HG02840 (cell line): Measurements from ENCODE around the gene MYBPC3.
A peak's percentile ranks its signal among the peaks of the same experiment; 100 is the strongest.

Experiments used
- ATAC-seq: cut with Tn5 transposase; IDR thresholded peaks from one replicate; pipeline ENCODE4 v1.9.1; 2021; ENCODE audit warnings: mild to moderate bottlenecking, moderate library complexity, moderate number of reproducible peaks; ENCODE audit not compliant: unreplicated experiment, low FRiP score

MYBPC3 gene

DNA sequence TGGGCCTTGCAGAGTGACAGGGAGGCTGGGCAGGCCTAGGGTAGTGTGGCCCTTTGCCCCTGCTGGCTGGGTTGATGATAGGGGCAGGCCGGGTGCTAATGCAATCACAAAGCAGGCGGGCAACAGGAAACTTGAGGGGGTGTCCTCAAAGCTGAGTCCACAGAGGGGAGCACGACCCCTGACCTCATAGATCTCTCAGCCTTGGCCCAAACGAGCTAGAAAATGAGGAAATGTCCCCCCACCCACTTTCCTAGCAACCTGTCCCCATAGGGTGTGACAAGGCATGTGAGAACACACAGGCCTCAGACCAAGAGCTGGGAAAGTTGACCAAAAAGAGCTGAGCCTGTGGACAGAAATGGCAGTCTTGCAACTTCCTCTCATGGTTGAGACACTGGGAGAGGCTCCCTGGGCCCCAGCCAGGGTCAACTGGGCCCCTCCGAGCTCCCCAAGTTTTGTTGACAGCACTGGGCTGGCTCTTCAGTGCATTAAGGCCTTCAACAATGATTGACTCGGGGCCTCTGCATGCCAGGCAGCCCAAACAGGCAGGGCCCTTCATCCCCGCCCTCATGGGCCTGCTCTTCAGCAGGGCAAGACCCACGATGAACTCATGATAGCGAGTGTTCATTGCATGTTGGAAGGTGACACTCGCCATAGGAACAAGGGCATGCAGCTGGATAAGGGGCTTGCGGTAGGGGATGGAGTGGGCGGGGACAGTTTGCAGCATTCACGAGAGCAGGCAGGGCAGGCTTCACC lies 35.6 kb upstream of the MYBPC3 start:
- ATAC-seq, result no peak

GRCh38 chr11:47384498-47384897 lies 32.0 kb upstream of the MYBPC3 start:
- ATAC-seq, result no peak

GRCh38 chr11:47383071-47383470 lies 30.6 kb upstream of the MYBPC3 start:
- ATAC-seq, result no peak

GRCh38 chr11:47380078-47380477 lies 27.6 kb upstream of the MYBPC3 start:
- ATAC-seq, result no peak

DNA sequence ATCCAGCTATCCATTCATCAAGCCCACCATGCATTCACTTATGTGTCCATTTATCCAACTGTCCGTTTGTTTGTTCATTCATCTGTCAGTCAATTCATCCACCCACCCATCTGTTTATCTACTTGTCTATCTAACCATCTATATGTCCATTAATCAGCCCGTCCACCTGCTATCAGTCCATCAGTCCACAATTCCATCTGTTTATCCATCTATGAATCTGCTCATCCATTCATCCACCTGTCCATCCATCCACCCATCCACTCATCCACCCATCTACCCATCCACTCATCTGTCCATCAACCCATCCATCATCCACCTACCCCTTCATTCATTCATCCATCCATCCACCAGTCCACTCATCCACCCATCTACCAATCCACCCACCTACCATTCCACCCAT lies 26.8 kb upstream of the MYBPC3 start:
- no peak for ATAC-seq

- no peak for ATAC-seq
Measured at GRCh38 chr11:47378836-47379170, 26.3 kb upstream of the MYBPC3 start.

- peak; percentile 75 for ATAC-seq
Measured at GRCh38 chr11:47378010-47378835, 25.7 kb upstream of the MYBPC3 start, which contains the start of gene SPI1. Gene SPI1 (minus strand): TSS chr11:47378547. CDS start chr11:47378353, 194 bp downstream.

DNA sequence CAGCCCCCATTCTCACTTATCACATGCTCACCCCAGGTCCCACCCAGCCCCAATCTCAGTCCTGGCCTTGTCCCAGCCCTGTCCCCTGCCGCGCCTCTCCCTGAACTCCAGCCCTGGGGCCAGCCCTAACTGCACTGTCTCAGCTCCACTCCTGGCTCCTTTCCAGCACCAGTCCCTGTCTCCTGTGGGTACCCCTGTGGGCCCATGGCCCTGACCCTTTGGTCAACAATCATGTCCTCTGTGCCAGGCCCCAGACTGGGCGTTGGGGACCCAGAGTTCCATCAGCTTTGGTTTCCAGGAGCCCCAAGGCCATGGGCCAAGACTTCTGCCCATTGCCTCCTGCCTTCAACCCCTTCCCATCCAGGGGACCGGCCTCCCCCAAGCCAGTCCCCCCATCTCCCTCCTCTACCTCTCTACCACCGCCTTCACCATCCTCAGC lies 25.1 kb upstream of the MYBPC3 start:
- no peak for ATAC-seq

- ATAC-seq, result no peak
Measured at GRCh38 chr11:47376525-47377371, 24.2 kb upstream of the MYBPC3 start.

- no peak for ATAC-seq
Measured at GRCh38 chr11:47376107-47376524, 23.6 kb upstream of the MYBPC3 start.

- ATAC-seq, result no peak
Measured at GRCh38 chr11:47375546-47376085, 23.1 kb upstream of the MYBPC3 start.

GRCh38 chr11:47375020-47375419 lies 22.5 kb upstream of the MYBPC3 start:
- no peak for ATAC-seq

DNA sequence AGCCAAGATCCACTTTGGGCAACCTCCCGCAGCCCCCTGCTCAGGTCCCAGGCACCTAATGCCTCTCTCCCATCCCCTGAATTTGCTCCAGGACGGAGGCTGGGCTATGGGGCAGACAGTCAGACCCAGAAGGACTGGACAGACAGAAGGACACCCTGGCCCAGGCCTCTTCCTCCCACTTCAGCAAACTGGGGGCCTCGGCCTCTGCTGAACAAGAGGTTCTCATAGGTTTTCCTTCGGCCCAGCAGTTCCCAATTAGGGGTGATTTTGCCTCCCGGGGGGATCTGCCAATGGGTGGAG lies 22.2 kb upstream of the MYBPC3 start:
- no peak for ATAC-seq

GRCh38 chr11:47373876-47374719 lies 21.6 kb upstream of the MYBPC3 start:
- ATAC-seq, result no peak

GRCh38 chr11:47372422-47372821 lies 19.9 kb upstream of the MYBPC3 start:
- no peak for ATAC-seq

- ATAC-seq, result no peak
Measured at GRCh38 chr11:47369676-47370075, 17.2 kb upstream of the MYBPC3 start.

GRCh38 chr11:47366020-47366490 lies 13.6 kb upstream of the MYBPC3 start:
- ATAC-seq, result no peak

DNA sequence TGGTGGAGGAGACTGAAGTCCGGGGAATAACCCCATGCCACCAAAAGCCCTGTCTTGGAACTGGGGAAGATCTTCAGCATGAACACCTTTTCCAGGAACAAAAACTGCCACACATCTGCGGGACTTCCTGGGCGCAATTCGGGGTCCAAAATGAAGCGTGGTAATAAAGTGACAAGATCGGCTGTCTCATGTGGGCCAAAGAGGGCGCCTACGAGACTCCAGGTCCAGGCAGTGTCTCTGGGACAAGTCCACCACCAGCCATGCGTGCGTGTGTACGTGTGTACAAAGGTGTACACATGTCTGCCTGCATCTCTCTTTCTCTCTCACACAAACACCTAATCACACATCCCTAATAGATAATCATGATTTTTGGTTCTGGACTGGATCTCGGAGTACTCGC lies 8.9 kb upstream of the MYBPC3 start:
- no peak for ATAC-seq

GRCh38 chr11:47360341-47360740 lies 7.8 kb upstream of the MYBPC3 start:
- no peak for ATAC-seq

DNA sequence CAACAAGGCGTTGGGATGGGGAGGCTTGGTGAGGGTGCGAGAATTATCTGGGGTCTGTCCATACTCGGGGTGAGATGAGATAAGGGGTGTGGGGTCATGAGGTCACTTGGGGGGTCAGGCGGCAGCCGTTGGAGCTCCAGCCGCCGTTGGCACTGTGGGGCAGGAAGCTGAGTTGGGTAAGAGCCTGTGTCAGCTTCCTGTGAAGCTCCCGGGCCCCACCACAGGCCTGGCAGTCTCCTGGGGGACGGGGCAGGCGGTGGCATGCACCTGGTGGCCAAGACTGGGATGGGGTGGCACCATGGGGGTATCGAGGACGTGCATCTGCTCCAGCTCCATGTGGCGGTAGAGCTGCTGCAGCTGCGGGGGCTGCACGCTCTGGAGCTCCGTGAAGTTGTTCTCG lies 7.1 kb upstream of the MYBPC3 start:
- ATAC-seq, result no peak
